Neural cell (in vitro differentiated cells): Measurements from ENCODE around the gene PDCD1LG2. TPM values are rescaled to one million over a fixed set of nuclear protein-coding genes. Genes with fewer than 3 reads are reported as not detected.

Experiments
- H2AFZ ChIP-seq: fragments of 200-600, 300-800 bp; sonication (generic), shearing (Covaris generic); 2 replicates; pipeline ENCODE4 v1.6.0; 2014; ENCODE audit warnings: low read depth, mild to moderate bottlenecking, antibody characterized with exemption, low read length, moderate library complexity
- H3F3A ChIP-seq: fragments of 200-600 bp; shearing (Covaris generic); 2 replicates; pipeline ENCODE4 v1.6.1; 2016; ENCODE audit warnings: mild to moderate bottlenecking, moderate library complexity, mixed read lengths, antibody characterized with exemption, low read length; ENCODE audit not compliant: insufficient read depth, poor library complexity, severe bottlenecking
- H3K27ac ChIP-seq: fragments of 200-600, 300-800 bp; sonication (generic), shearing (Covaris generic); 2 replicates; pipeline ENCODE4 v1.5.1; 2014; ENCODE audit warnings: mild to moderate bottlenecking, low read length, moderate library complexity
- H3K27me3 ChIP-seq: fragments of 300-800, 200-600 bp; sonication (generic), shearing (Covaris generic); 2 replicates; pipeline ENCODE4 v1.6.0; 2014; ENCODE audit warnings: mild to moderate bottlenecking, low read depth, low read length, moderate library complexity; ENCODE audit not compliant: insufficient read depth
- H3K36me3 ChIP-seq: fragments of 300-800, 200-600 bp; sonication (generic), shearing (Covaris generic); 2 replicates; pipeline ENCODE4 v1.5.1; 2014; ENCODE audit warnings: mild to moderate bottlenecking, antibody characterized with exemption, low read length, moderate library complexity; ENCODE audit not compliant: insufficient read depth
- H3K4me2 ChIP-seq: fragments of 300-800, 200-600 bp; sonication (generic), shearing (Covaris generic); 2 replicates; pipeline ENCODE4 v1.6.0; 2014; ENCODE audit warnings: mild to moderate bottlenecking, low read length
- H3K4me3 ChIP-seq: fragments of 300-800, 200-600 bp; sonication (generic), shearing (Covaris generic); 2 replicates; pipeline ENCODE4 v1.5.1; 2014; ENCODE audit warnings: mild to moderate bottlenecking, low read length, moderate library complexity
- H3K79me2 ChIP-seq: fragments of 200-600 bp; shearing (Covaris generic); replicated peaks from 2 replicates; pipeline ENCODE4 v1.6.0; 2014; ENCODE audit warnings: mild to moderate bottlenecking, low read length, moderate library complexity; ENCODE audit not compliant: insufficient read depth
- H3K9ac ChIP-seq: fragments of 300-800, 200-600 bp; sonication (generic), shearing (Covaris generic); 2 replicates; pipeline ENCODE4 v1.6.1; 2016; ENCODE audit warnings: mild to moderate bottlenecking, low read length, mixed read lengths
- H3K9me2 ChIP-seq: fragments of 200-600 bp; shearing (Covaris generic); 2 replicates; pipeline ENCODE4 v1.6.1; 2016; ENCODE audit warnings: mild to moderate bottlenecking, low read length, mixed read lengths; ENCODE audit not compliant: insufficient read depth
- H3K9me3 ChIP-seq: fragments of 200-600, 300-800 bp; sonication (generic), shearing (Covaris generic); 2 replicates; pipeline ENCODE4 v1.6.1; 2016; ENCODE audit warnings: mild to moderate bottlenecking, mixed run types, low read length, moderate library complexity, mixed read lengths
- H4K20me1 ChIP-seq: fragments of 200-600 bp; shearing (Covaris generic); 2 replicates; pipeline ENCODE4 v1.6.1; 2016; ENCODE audit warnings: mild to moderate bottlenecking, mixed run types; ENCODE audit not compliant: insufficient read depth
- EP300 ChIP-seq: fragments of 450-650 bp; conservative IDR thresholded peaks from 2 replicates; pipeline ENCODE4 v1.6.1; 2014; ENCODE audit warnings: antibody characterized with exemption, mild to moderate bottlenecking, moderate library complexity; ENCODE audit not compliant: poor library complexity, severe bottlenecking
- MXI1 ChIP-seq: fragments of 450-650 bp; conservative IDR thresholded peaks from 2 replicates; pipeline ENCODE4 v1.6.1; 2014; ENCODE audit warnings: antibody characterized with exemption, mild to moderate bottlenecking; ENCODE audit not compliant: poor library complexity, severe bottlenecking
- POLR2AphosphoS5 ChIP-seq: IDR thresholded peaks from 2 replicates; pipeline ENCODE4 v1.6.1; 2012
- RAD21 ChIP-seq: fragments of 450-650 bp; conservative IDR thresholded peaks from 2 replicates; pipeline ENCODE4 v1.6.1; 2014; ENCODE audit warnings: antibody characterized with exemption, mild to moderate bottlenecking, moderate library complexity
- SMC3 ChIP-seq: fragments of 450-650 bp; conservative IDR thresholded peaks from 2 replicates; pipeline ENCODE4 v1.6.1; 2014; ENCODE audit warnings: antibody characterized with exemption, mild to moderate bottlenecking, moderate library complexity; ENCODE audit not compliant: poor library complexity
- TAF1 ChIP-seq: IDR thresholded peaks from 2 replicates; pipeline ENCODE4 v1.6.1; 2012; ENCODE audit warnings: low read depth
- polyA plus RNA-seq: library from polyadenylated mRNA; depleted of rRNA; stranded (reverse); fragments of >200 nt; gene quantifications from 2 replicates; pipeline ENCODE4 v1.2.3, GENCODE V29; 2014
- TF ChIP-seq, protein P1 (sequence below): IDR thresholded peaks from 2 replicates; pipeline ENCODE4 v1.6.1; 2012; ENCODE audit warnings: borderline replicate concordance
- TF ChIP-seq, protein P2 (sequence below): fragments of 450-650 bp; IDR thresholded peaks from 2 replicates; pipeline ENCODE4 v1.5.1; 2014; ENCODE audit warnings: antibody characterized with exemption, mild to moderate bottlenecking, moderate library complexity; ENCODE audit not compliant: poor library complexity, severe bottlenecking

Gene PDCD1LG2
- polyA plus RNA-seq, 1 donor from 2014 or later = not detected

DNA sequence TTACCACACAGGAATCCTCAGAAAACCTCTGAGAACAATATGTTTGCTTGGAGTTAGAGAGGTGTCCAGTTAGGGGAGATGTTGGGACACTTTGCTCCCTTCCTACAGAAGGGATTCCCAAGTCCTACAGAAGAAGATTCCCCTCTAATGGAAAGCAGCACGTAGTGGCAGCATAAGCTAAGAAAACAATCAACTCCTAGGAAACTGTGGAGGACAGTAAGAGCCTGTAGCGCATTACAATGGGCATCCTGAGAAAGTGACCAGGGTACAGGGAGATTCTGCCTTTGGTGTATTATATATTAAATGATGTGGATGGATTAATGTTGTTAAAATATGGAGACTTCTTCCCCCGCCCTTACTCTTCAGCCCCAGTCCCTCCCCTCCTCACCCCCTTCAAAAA lies 104.7 kb downstream of the PDCD1LG2 start:
- TF ChIP-seq, protein P1, sequence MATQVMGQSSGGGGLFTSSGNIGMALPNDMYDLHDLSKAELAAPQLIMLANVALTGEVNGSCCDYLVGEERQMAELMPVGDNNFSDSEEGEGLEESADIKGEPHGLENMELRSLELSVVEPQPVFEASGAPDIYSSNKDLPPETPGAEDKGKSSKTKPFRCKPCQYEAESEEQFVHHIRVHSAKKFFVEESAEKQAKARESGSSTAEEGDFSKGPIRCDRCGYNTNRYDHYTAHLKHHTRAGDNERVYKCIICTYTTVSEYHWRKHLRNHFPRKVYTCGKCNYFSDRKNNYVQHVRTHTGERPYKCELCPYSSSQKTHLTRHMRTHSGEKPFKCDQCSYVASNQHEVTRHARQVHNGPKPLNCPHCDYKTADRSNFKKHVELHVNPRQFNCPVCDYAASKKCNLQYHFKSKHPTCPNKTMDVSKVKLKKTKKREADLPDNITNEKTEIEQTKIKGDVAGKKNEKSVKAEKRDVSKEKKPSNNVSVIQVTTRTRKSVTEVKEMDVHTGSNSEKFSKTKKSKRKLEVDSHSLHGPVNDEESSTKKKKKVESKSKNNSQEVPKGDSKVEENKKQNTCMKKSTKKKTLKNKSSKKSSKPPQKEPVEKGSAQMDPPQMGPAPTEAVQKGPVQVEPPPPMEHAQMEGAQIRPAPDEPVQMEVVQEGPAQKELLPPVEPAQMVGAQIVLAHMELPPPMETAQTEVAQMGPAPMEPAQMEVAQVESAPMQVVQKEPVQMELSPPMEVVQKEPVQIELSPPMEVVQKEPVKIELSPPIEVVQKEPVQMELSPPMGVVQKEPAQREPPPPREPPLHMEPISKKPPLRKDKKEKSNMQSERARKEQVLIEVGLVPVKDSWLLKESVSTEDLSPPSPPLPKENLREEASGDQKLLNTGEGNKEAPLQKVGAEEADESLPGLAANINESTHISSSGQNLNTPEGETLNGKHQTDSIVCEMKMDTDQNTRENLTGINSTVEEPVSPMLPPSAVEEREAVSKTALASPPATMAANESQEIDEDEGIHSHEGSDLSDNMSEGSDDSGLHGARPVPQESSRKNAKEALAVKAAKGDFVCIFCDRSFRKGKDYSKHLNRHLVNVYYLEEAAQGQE = no peak
- no peak for TF ChIP-seq POLR2AphosphoS5
- Histone ChIP-seq H3K4me3 (no peak overlapping the region), H3F3A (no peaks in the 10 kb centered on the region), H3K79me2 (no peaks in the 10 kb centered on the region), H3K9me3 (no peaks in the 10 kb centered on the region), H4K20me1 (no peaks in the 10 kb centered on the region), H3K27me3 (no peaks in the 10 kb centered on the region), H3K27ac (no peak overlapping the region), H3K9ac (no peak overlapping the region), H3K36me3 (no peaks in the 10 kb centered on the region), H3K4me2 (no peak overlapping the region), H3K9me2 (no peaks in the 10 kb centered on the region), H2AFZ (no peak overlapping the region)

DNA sequence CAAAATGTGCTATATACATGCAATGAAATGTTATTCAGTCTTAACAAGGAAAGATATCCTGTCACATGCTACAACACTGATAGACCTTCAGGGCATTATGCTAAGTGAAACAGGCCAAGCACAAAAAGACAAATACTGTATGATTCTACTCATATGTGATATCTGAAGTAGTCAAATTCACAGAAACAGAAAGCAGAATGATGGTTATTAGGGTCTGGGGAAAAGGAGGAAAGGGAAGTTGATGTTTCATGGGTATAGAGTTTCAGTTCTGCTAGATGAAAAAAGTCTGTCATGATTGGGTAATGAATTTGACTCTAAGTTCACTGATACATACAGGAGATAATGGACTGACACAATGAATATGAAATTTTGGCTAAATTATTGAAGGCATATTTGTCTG lies 107.4 kb downstream of the PDCD1LG2 start:
- no peaks in the 10 kb centered on the region for H3K9me3 ChIP-seq
- no peak for TF ChIP-seq EP300
- no peak for TF ChIP-seq RAD21
- TF ChIP-seq SMC3 = no peak
- TF ChIP-seq, protein P1 = no peak
- TF ChIP-seq TAF1 = no peak
- TF ChIP-seq, protein P2, sequence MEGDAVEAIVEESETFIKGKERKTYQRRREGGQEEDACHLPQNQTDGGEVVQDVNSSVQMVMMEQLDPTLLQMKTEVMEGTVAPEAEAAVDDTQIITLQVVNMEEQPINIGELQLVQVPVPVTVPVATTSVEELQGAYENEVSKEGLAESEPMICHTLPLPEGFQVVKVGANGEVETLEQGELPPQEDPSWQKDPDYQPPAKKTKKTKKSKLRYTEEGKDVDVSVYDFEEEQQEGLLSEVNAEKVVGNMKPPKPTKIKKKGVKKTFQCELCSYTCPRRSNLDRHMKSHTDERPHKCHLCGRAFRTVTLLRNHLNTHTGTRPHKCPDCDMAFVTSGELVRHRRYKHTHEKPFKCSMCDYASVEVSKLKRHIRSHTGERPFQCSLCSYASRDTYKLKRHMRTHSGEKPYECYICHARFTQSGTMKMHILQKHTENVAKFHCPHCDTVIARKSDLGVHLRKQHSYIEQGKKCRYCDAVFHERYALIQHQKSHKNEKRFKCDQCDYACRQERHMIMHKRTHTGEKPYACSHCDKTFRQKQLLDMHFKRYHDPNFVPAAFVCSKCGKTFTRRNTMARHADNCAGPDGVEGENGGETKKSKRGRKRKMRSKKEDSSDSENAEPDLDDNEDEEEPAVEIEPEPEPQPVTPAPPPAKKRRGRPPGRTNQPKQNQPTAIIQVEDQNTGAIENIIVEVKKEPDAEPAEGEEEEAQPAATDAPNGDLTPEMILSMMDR = no peak
- no peak for TF ChIP-seq MXI1
- no peak overlapping the region for H3K9ac ChIP-seq
- H3K4me2 ChIP-seq = no peak overlapping the region
- H3K27ac ChIP-seq = no peak overlapping the region
- H3K27me3 ChIP-seq = no peaks in the 10 kb centered on the region
- no peak overlapping the region for H2AFZ ChIP-seq
- no peaks in the 10 kb centered on the region for H3K79me2 ChIP-seq
- no peak overlapping the region for H3K4me3 ChIP-seq
- H3K36me3 ChIP-seq = no peaks in the 10 kb centered on the region
- H3F3A ChIP-seq = no peaks in the 10 kb centered on the region
- no peaks in the 10 kb centered on the region for H4K20me1 ChIP-seq
- no peaks in the 10 kb centered on the region for H3K9me2 ChIP-seq
